ENCODE measurements around the gene GTF3C6.
"Not testable (repeated sequence)": the region's sequence is repeated elsewhere in the genome, so short reads cannot be mapped to it uniquely, and the experiment has no call there.

The GTF3C6 gene, protein sequence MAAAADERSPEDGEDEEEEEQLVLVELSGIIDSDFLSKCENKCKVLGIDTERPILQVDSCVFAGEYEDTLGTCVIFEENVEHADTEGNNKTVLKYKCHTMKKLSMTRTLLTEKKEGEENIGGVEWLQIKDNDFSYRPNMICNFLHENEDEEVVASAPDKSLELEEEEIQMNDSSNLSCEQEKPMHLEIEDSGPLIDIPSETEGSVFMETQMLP

DNA sequence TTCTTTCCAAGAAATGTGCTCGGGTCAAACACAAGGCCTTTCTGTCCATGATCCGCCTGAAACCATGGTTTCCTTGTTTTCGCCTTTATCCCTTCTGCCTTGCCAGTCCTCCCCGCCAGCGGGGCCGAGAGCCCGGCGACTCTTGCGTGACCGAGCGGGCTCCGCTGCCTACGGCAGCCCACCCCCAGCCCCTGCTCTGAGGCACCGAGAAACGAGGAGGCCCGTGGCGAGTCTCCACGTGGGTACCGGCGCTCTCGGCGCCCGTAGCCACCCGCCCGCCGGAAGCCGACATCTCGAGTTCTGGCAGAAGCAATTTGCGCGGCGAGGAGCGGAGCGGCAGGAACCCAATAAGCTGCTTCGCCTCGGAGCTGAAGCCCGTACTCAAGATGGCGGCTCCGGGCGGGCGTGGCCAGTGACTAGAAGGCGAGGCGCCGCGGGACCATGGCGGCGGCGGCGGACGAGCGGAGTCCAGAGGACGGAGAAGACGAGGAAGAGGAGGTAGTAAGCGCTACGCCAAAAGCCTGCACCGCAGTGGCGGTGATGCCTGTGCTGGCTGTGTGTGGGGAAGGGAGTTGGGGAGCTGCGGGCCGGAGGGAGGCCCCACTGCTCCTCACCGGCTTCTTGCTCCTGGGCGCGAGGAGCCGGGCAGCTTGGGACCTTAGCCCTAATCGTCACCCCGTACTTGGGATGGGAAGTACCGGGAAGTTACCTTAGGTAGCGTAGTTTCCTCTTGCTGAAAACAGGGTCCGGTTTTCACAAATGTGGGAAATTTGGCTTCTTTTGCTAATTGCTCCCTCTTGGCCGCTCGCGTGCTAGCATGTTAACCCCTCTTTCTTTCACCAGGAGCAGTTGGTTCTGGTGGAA, at the start of gene GTF3C6:
Gene GTF3C6 (plus strand): TSS at position 378 of the 864 bp plus-strand sequence. CDS start 64 bp downstream, at position 442.
- peak; percentile 73 for DNase-seq

DNA sequence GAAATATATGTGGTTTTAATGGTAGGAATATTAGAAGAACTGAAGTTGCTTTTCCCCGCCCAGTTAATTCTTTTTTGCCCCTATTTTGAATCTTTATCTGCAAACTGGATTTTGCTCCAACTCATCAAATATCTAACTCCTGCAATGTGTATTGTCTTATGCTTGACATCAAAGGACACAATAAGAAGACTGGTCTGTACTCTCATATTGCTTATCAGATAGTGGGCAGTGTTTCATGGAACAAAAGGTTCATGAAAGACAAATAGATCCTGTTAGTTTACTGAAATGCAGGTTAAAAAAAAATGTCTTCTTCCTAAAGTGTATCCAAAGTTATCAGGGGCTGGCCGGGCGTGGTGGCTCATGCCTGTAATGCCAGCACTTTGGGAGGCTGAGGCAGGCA, 27.7 kb upstream of the GTF3C6 start:
- no peak for DNase-seq

- DNase-seq, result no peak
Measured at GRCh38 chr6:110933912-110934311, 24.6 kb upstream of the GTF3C6 start.

- DNase-seq, result no peak
Measured at GRCh38 chr6:110934381-110934898, 24.1 kb upstream of the GTF3C6 start.

GRCh38 chr6:110935171-110935570, 23.3 kb upstream of the GTF3C6 start:
- no peak for DNase-seq

DNA sequence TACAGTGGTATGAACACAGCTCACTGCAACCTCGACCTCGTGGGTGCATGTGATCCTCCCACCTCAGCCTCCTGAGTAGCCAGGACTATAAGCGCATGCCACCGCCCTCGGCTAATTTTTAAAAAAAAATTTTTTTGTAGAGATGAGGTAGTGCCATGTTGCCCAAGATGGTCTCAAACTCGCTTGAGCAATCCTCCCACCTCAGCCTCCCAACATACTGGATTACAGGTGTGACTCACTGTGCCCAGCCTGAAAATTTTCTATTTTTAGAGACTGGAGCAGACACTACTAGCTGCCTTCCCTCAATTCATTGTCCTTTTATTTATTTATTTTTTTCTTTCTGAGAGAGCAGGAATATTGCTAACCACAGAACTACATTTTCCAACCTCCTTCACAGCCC, 20.3 kb upstream of the GTF3C6 start:
- DNase-seq, result no peak

DNA sequence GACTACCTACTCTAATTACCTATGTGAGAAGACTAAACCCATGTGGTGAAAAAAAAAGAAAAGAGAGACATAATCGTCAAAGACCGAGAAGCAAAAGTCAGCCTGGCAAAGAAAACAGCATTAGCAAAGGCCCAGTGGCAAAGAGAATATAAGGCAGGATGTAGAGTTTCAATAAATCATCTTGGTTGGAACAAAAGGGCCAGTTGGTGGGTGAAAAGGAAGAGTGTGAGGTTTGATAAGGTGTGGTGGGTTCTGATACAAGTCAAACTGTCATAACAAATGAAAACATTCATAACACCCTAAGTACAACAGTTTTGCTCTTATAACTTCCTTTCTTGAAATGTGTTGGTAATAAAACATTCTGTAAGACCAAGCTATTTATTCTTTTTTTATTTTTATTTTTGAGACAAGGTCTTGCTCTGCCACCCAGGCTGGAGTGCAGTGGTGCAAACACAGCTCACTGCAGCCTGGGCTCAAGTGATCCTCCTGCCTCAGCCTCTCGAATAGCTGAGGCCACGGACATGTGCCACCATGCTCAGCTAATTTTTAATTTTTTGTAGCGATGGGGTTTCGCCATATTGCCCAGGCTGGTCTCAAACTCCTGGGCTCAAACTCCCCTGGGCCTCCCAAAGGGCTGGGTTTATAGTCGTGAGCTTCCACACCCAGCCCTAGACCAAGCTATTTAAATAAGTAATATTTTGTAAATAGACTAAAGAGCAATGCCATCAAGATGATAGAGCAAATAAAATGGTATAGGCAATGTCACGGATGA, 18.9 kb upstream of the GTF3C6 start:
- no peak for DNase-seq

DNA sequence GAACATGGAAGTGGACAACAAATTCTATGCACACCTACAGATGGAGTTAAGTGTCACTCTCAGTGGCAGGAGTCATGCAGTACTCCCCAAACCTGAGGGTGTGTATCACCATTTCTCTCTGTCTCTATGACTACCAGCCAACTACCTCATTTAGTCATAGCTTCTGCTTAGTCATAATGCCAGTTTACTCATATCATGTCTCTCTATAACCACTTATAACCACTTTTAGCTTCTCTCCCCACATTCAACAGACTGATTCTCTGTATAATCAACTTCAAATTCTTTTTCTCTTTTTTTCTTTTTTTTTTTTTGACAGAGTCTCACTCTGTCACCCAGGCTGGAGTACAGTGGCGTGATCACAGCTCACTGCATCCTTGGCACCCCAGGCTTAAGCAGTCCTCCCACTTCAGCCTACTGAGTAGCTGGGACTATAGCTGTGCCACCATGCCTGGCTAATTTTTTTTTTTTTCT, 13.8 kb upstream of the GTF3C6 start:
- DNase-seq, result no peak

- DNase-seq, result no peak
Measured at GRCh38 chr6:110946498-110946897, 12.0 kb upstream of the GTF3C6 start.

- DNase-seq, result peak; percentile 50
Measured at GRCh38 chr6:110949679-110950285, 8.7 kb upstream of the GTF3C6 start.

DNA sequence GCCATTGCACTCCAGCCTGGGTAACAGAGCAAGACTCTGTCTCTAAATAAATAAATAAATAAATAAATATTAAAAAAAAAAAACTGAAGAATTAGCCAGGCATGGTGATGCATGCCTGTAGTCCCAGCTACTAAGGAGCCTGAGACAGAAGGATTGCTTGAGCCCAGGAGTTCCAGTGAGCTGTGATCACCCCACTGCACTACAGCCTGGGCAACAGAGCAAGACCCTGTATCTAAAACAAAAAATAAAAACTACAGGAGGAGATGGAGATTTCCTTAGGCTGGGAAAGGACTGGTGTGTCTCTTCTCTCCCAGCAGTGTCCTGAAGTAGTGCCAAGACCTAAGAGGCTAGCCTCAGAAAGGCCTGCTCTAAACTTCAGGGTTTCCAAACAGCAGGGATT, 8.1 kb upstream of the GTF3C6 start:
- DNase-seq, result no peak

DNA sequence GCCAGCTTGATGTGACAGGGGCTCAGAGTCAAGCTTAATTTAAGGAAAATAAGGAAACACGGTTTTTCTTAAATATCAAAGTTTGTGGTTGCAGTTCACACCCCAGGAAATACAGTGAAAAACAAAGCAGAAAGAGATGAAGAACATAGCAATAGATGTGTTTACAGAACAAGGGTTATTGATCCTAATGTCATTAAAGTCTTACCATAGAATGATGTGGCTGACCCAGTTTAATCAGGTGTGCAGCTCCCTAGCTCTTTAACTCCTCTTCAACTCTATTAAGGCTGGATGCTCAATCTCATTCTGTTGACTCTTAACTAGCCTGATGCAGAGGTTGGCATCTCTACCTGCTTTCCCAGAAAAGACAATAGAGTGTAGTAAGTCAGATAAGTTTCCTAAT, 7.5 kb upstream of the GTF3C6 start:
- no peak for DNase-seq

DNA sequence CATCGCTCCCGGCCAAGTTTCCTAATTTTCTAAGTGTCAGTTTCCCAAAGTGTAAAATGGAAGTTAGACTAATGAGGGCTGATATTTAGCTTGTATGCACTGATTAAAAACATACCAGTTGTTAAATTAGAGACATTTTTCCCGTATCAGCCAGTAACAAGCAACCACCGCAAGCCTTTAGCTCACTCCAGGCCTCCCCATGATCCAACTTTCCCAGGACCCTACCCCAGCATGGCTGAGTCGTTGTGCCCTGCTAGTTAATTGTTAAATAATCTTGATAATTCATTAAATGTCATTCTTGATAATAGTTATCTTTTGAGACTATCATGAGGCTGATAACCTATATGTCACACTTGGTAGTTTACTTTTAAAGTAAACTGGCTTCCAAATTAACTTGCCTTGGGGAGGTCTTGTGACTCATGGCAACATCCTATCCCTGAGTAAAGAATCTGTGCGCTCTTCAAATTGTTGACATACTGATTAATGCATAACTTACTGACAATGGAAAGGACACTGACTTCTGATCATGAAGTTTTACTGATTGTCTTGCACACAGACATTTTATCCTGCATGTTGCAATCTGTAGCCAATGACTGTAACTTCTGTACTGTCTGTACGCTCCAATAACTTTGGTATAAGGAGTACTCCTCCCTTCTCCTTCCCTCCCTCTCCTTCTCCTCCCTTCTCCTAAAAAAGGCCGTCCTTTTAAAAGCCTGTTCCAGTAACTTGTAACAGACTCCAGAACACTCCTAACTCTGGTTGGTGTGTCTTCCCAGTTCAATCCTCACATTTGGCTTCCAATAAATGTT, 6.3 kb upstream of the GTF3C6 start:
- DNase-seq, result no peak

DNA sequence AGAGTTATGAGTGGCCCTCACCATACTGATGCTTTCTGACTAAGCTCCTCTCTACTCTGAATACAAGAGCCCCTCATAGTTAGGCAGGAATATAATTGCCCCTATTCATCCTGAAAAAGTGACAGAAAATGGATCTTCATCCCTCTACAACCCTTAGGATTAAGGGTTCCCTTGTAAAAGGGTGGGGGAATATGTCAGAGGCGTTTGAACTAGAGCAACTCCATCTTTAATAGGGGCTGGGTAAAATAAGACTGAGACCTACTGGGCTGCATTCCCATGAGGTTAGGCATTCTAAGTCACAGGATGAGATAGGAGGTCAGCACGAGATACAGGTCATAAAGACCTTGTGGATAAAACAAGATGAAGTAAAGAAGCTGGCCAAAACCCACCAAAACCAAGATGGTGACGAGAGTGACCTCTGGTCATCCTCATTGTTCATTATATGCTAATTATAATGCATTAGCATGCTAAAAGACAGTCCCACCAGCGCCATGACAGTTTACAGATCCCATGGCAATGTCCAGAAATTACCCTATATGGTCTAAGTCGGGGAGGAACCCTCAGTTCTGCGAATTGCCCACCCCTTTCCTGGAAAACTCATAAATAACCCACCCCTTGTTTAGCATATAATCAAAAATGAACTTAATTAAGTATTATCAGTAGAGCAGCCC, 4.7 kb upstream of the GTF3C6 start:
- DNase-seq, result no peak

- no peak for DNase-seq
Measured at GRCh38 chr6:110960014-110960390, 1.5 kb downstream of the GTF3C6 start.

GRCh38 chr6:110962636-110963035, 4.1 kb downstream of the GTF3C6 start:
- not testable (repeated sequence) for DNase-seq

DNA sequence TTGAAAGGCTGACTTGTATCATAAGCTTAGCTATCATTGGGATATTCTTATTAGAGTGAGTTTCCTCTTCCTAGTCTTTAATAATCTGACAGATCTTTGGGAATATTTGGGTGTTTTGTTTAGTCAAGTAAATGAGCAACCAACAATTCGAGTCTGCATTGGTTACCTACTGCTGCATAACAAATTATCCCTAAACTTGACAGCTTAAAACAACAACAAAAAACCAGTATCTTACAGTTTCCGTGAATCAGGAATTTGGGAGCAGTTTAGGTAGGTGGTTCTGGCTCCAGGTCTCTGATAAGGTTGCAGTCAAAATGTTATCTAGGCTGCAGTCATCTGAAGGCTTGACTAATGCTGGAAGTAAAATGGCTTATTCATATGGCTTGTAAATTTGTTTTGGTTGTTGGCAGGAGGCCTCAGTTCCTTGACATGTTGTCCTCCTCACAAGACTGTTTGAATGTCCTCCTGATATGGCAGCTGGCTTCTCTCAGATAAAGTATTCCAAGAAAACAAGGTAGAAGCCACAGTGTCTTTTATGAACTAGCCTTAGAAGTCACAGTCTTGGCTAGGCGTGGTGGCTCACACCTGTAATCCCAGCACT, 7.2 kb downstream of the GTF3C6 start:
- no peak for DNase-seq

GRCh38 chr6:110968661-110969060, 10.2 kb downstream of the GTF3C6 start:
- DNase-seq, result not testable (repeated sequence)

GRCh38 chr6:110971468-110971867, 13.0 kb downstream of the GTF3C6 start:
- no peak for DNase-seq

DNA sequence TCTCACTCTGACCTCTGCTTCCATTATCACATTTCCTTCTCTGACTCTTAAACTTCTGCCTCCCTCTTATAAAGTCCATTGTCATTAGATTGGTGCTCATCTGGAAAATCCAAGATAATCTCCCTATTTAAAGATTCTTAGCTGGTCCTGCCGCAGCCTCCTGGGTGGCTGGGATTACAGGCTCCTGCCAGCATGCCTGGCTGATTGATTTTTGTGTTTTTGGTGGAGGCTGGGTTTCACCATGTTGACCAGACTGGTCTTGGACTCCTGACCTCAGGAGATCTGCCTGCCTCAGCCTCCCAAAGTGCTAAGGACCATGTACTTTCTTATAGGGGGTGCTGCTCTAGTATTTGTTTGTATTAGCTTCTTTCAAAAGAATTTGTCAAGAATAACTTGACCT, 18.1 kb downstream of the GTF3C6 start:
- DNase-seq, result no peak

DNA sequence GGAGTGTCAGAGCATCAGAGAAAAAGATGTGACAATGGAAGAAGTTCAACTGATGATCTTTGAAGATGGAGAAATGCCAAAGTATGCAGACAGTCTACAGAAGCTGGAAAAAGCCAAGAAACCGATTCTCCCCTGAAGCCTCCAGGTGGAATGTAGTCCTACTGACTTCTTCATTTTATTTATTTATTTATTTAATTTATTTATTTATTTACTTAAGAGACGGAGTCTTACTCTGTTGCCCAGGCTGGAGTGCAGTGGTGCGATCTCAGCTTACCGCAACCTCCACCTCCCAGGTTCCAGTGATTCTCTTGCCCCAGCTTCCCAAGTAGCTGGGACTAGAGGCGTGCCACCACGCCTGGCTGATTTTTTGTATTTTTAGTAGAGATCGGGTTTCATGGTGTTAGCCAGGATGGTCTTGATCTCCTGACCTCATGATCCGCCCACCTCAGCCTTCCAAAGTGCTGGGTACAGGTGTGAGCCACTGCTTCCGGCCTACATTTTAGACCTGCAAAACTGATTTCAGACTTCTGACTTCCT, 21.1 kb downstream of the GTF3C6 start:
- no peak for DNase-seq
